Hepatic stellate cell (primary cell): Measurements from ENCODE around the gene TMEM132D.

Experiments
- DNase-seq: peaks from one replicate; pipeline ENCODE4 v3.0.0; 2011; ENCODE audit warnings: low spot score

The TMEM132D gene

DNA sequence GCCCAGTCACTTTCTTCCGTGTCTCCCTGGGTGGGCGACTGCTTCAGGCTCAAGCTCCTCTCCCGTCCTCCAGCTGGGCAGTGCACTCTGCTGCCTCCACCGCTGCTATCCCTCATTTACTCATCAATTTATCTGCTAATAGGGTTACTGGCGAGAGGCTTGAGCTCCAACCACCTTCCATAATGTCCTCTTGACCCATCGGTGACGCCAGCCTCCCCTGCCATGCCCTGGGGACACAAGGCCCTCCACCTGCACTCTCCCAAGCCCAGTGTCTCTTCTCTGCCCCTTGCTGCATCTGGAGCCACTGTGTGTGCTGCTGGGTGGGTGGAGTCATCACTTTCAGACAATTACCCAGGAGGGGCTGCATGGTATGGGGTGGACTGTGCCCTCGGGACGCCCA is 78.5 kb downstream of the TMEM132D start:
- no peak for DNase-seq

DNA sequence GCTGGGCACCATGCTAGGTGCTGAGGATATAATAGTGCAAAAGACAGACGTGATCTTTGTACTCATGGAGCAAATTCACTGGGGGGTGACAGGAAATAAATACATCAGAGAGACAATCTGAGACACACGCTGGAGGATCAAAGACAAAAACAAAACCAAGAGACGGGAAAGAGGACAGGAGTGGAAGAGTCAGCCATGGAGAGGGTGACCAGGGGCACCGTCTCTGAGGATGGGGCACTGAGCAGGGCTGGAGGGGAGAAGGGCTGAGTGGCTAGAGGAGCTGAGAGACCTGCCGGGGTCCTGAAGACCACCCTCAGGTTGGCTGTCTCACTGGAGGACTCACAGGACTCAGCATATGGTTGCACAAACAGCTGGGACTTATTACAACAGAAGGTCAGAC is 81.9 kb downstream of the TMEM132D start:
- no peak for DNase-seq

DNA sequence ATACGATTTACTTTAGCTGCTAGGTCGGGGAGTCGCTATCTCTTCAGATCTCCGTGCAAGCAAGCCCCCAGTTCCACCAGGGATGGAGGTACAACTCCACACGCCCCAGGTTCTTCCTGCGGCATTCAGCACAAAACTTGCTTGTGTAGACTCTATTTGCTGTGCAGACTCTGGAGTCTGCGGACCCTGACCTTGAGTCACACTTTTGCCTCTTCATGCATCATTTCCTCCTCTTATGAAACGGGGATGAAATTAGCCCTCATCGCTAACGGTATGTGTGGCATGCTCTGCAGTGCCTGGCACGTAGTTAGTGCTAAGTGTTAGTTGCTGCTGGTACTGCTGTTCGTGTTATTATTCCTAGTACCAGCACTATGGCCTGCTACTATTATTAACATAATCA is 84.4 kb downstream of the TMEM132D start:
- no peak for DNase-seq

DNA sequence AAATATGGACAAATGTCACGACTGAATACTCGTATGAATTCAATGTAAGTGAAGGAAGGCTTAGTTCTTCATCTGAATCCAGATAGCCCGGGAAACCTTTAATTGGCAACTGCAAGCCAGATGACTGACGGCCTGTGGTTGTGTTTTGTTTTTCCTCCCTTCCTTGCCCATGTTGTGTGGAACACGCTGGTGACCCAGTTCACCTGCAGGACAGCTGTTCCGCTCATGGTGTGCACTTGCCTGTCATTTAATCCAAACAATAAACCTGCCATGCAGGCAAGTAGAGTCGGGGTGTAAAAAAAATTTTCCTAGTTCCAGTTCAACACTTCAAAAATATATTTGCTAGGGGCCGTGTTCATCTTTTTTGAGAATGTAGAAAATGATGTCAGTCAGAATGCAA is 88.0 kb downstream of the TMEM132D start:
- DNase-seq = no peak

DNA sequence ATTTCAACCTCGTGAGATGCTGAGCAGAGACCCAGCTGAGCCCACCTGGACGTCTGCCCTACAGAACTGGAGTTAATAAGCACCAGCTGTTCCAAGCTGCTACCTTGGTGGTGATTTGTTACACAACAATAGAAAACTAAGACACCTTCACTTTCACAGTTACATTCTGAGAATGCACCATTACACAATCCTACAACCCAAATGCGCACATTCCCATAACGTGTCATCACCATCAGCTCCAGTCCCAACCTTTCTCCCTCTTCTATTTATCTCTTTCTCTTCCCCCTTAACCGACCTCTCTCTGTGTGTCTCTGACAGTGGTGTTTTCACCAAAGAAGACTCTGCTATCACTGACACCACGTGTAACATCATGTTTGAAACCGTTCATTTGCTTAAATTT is 91.9 kb downstream of the TMEM132D start:
- DNase-seq = no peak

DNA sequence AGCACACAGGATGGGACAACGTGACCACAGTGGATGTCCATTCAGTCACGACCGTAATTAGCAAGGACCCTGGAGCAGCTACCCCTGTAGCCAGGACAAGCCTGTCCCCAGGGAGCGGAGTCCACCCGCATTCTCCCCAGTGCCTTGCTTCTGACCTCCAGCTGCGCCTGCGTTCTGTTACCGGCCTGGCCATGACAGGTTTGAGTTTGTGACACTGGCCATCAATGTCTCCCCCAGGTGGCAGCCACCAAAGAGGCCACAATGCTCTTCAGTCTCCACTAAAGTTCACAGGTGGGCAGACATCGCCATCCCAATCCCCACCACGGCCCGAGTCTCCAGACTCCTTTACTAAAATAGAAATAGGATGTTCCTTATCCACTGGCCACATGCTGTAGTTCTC is 96.7 kb downstream of the TMEM132D start:
- DNase-seq = no peak

DNA sequence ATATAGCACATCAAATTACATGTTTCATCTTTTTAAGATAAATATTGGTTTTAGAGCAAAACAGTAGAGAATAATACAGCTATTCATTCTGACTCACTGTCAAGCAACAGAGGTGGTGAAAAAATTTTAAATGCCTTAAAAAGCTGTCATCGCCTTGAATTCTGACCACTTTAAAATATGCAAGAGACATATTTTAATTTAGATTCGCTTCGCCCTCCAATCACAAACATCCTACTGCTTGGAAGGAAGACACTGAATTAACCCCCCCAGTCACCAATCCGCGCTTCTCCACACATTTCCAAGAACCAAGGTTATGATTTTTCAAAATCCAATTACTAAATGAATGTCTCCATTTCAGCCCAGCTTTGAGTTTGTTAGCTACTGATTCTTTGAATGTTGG is 112.4 kb downstream of the TMEM132D start:
- no peak for DNase-seq

DNA sequence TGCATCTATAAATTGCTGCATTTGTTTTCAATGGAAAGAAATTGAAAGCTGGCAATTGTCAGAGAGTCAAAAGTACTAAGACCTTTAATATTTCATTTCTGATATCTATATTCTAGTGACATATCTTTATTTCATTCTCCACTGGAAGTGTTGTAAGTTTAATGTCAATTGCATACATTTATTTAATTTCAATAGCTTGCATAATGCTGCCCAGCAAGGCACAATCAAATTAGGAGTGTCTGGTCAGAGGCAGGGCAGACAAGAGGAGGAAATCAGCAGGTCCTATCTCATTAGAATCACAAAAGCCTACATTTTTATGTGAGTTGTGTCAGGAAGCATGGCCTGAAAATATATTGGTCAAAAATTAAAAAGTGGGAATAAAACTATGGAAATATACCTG is 112.9 kb downstream of the TMEM132D start:
- no peak for DNase-seq

DNA sequence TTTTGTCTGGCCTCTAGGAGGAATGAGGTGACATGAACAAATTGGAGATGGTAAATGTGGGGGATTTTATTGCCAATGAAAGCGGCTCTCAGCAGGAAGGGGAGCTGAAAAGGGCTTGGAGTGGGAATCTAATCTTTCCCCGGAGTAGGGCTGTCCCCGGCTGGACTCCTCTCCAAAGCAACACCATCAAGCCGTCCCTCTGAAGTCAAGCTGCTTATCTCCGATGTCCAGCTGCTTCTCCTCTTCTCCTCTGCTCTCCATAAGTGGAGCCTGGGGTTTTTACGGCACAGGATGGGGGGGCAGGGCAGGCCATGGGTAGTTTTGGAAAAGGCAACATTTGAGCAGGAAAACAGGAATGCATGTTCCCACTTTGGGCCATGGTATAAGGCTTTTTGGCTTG is 113.5 kb downstream of the TMEM132D start:
- no peak for DNase-seq

DNA sequence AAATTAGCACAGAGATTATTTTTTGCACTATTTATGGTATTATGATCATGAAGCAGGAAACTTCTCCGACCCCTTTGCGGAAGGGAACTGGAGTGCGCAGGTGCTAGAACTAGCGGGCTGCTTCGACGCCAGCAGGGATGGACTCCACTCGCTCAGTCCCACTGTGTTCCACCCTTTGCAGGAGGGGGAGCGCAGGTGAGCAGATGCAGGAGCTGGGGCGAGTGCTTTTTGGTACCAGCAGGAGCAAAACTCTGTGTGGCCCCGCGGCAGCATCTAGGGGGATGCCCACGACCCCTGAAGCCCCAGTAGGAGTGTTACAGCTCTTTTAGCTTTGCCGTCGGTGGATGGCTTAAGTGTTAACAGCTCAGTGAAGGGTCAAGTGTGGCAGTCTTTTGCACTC is 113.9 kb downstream of the TMEM132D start:
- no peak for DNase-seq

DNA sequence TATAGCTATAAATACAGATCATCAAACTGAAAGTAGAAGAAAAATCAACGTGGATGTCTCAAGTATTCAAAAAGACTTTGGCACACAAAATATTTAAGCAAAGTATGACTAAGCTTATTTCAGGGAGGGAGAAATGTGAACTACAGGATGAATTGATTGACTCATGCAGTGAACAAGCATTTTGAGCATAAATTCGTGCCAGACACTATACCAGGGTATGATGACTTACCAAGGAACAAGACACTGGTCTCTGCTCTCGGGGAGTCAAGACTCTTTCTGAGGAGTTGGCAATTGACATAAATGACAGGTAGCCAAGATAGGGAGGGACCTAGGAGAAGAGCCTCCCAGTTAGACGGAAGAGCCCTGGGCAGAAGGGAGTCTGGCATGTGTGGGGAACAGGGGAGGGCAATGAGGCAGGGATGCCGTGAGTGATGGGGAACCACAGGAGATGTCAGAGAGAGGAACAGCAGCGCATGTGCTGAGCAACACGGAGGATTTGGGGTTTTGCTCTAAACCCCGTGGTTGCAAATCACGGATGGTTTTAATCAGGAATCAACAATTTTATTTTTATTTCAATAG is 115.2 kb downstream of the TMEM132D start:
- DNase-seq = no peak

DNA sequence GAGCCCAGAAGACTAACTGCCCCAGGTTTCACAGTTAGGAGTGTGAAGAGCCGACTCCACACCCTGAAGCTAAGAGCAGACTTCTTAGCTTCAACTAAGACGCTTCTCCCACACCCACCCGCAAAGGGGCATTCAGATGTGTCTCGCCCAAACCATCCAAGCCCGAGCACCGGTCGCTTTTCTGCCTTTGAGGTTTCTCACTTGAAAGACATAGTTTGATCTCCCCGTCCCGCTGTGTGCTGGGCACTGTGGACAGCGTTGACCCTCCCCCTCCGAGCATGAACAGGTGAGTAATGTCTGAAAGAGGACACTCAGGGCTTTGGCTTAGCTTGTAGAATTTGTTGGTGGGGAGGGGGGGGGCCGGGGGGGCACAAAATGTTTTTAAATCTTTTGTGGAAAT is 123.8 kb downstream of the TMEM132D start:
- DNase-seq = no peak

DNA sequence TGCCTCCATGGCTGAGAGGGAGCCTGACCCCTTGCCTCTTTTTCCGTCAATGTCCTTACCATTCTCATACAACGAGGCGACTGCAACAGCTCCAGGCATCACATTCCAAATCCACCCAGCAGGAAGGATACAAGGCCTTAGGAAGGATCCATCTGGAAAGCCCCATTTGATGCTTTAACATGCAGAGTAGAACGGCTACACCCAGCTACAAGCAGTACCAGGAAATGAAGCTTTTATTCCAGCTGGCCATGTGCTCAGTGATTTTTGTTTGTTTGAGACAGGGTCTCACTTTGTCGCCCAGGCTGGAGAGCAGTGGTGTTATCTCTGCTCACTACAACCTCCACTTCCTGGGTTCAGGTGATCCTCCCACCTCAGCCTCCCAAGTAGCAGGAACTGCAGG is 124.8 kb downstream of the TMEM132D start:
- DNase-seq = no peak

DNA sequence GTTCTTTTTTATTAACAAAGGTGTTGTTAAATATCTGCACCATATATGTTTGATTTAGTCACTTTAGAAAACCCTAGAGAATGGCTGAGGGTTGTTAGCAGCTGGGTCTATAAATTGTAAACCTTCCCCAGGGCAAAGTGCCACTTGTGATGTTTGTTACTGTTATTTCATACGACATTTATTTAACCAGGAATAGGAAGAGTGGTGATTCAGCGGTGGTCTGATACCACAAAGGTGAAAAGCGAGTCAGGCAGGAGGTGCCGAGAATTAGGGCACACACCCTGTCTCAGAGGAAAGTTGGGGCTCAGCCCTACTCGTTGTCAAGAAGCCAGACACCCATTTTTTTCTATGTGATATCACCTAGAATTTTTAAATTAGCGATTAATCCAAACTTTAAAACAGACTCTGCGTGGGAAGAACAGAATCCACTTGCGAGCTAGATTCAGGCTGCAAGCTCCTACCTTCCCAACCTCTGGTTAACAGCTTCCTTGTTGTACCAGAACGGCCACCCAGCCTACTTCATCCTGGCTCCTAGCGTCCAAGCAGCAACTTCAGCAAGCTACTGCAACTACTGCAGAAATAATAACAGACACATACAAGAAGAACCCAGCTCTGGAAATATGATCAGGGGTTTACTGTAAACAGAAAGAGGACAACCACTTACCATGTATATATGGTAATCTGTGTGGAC is 126.7 kb downstream of the TMEM132D start:
- no peak for DNase-seq

DNA sequence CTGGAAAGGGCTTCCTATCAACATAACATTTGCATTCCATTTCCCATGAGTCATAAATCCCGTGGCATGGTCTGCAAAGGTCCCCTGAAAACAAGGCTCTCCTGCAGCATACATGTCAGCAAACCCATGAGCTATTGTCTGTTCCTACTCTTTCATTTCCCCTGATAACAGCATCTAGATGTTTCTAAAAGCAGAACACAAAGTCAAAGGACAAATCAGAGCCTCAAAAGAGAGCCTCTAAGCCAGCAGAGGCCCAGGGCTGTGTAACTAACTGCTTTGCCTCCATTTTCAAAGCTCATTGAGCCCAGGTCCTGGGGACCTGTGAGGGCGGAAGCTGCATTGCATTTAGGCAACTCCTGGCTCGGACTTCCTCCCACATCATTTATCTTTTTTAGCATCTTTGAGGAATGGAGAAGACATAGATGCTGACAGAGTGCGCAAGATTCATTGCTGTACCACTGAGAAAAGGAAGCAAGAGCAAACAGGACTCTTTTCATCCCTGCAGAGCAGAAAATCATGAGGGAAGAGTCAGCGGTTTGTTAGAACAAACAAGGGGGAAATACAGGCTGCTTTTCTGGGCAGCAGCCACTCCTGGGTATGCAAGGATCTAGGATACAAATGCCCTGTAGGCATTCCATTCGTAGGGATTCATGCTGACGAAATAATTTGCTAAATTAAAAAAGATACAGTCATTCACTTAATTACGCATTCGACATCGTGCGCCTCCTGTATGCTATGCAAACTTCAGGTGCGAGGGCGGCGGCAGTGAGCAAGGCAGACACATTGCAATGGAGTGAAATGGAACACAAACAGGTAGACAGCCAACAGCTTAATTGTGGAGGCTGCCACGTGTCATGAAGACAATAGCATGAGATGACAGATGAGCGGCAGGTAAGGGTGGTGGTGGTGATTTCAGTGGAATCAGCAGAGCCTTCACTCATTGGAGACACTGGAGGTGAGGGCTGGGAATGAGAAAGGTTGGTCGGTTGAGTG is 131.0 kb downstream of the TMEM132D start:
- no peak for DNase-seq

DNA sequence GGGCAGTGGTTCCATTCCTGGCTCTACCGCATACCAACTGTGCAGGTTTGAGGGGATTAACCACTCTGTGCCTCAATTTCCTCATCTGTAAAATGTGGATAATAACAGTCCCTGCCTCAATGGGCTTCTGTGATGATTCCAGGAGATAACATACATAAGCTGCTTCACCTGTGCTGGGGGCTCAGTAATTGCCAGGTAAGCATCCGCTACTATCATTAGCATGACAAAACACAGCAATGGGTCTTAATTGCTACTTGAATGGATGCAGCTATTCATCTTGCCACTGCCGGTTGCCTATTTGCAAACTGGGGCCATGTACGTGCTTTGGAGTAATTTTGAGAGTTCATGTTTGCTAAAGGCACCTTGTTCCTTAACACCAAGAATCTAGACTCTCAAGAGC is 132.6 kb downstream of the TMEM132D start:
- no peak for DNase-seq

DNA sequence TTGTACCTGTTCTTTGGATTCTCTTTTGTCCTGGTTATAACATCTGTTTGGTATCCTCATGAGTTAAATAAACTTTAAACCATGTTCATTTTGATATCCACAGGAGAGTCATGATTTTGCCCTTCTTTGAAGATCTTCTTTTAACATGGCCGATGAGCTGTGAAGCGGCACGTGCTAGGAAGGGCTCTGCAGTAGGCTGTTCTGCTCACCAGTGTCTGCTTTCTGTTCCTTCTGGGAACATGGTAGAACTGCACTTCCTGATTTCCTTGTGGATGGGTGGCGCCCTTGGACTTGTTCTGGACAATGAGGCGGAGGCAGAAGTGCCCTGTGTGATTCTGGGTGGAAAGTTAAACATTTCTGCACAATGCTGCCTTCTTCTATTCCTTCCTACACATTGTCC is 138.1 kb downstream of the TMEM132D start:
- DNase-seq = no peak

DNA sequence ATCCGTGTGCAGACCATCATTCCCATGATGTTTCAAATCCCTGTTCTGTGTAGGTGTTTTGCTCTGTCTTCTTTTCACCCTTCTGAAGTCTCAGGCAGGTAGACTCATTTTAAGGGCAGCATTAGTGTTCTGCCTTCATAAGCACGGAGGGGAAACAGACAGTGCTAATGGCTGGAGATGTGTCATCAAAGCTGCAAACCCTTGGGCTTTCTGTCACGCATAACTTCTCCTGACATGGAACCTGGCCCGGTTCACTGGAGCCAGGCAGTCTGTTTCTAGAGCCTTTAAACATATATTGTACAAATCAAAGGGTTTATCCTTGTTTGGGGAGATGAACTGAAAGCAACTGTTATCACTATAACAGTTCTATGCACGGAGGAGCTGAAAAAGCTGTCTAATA is 141.4 kb downstream of the TMEM132D start:
- DNase-seq = no peak

DNA sequence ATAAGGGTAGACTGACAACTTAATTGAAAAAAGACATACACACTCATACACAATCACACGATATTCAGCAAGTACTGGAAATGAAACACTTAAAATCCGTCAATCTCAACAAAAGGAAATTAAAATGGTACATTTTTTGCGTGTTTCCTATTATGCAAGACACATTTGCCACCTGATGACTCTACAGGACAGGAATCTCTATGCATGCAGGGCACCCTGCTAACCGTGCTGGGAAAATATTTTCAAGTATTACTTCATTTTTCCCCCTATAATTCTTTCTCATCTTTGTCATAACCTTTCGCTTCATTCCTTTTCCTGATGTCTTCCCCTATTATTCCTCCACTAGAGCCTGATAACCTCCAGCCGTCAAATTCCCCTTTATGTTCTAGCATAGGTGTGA is 150.2 kb downstream of the TMEM132D start:
- no peak for DNase-seq

DNA sequence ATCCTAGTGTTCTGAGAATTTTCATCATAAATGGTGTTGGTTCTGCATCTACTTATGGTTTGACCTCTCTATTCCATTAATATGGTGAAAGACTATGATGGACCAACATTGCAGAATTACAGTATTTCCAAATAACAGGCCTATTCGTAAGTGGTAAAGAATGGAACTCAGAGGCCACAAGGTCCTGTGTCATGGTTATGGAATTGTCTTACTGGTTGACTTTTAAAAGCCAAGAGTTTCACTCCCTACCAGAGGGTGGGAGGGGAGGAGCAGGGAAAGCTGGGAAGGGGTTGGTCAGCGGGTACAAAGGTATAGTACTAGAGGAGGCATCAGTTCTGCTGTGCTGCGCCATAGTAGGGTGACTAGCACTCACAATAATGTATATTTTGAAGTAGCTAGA is 153.4 kb downstream of the TMEM132D start:
- DNase-seq = no peak

DNA sequence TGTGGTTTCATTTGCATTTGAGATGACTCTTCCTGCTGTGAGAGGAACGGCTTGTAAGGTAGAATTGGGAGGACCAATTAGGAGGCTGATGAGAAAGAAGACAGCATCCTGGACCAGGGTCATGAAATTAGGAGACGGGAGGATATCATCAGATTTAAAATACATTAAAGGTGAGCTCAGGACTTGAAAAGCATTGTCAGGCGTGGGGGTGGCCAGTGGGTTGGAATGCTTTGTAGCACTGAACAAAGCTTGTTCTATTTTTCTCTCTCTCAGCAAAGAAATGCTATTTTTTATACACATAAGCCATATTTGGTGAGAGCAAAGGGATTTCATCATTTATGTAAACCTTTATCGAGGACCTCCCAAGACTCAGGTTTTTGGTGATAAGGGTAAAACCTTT is 157.5 kb downstream of the TMEM132D start:
- DNase-seq = no peak

DNA sequence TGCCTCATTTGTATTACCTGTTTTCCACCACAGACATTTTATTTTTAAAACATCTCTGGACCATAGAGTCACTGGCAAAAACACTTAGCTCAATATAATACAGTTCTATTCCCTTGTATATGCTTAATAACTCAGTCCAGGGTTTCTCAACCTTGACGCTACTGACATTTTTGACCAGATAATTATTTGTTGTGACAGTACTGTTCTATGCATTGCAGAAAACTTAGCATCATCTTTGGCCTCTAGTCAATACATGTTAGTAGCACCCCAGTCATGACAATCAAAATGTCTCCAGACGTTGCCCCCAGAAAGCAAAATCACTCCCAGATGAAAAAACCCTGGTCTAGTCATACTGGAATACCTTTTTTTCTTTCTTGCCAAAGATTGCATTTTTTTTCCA is 174.7 kb downstream of the TMEM132D start:
- no peak for DNase-seq

DNA sequence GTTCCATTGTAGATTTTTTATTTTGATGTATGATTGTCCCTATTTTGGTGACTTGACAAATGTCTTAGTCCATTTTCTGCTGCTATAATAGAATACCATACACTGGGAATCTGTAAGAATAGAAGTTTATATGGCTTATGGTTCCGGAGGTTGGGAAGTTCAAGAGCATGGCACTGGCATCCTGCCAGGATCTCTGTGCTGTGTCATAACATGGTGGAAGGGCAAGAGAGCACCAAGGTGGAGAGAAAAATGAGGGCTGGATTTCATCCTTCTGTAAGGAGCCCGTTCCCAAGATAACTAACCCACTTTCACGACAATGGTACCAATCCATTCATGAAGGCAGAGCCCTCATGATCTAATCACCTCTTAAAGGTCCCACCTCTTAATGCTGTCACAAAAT is 176.7 kb downstream of the TMEM132D start:
- DNase-seq = no peak
